ENCODE data around the gene PACRG. TPM values are rescaled to one million over a fixed set of nuclear protein-coding genes. Genes with fewer than 3 reads are reported as not detected.

The PACRG gene
- total and polyA plus RNA-seq, 2 of the 8 experiments (the other 6 are each of a cell fraction or from before 2014, with no cell fraction given) = 0.44 to 0.54 TPM

GRCh38 chr6:163133017-163133416, 405.2 kb downstream of the PACRG start (continued):
- no peak for TF ChIP-seq RFX5 (IDR thresholded peaks at IDR 0.05; ENCODE audit: borderline replicate concordance, low read depth, low read length)
- TF ChIP-seq KDM1A (IDR thresholded peaks at IDR 0.05; ENCODE audit: borderline replicate concordance, low read length) = no peak
- no peak for TF ChIP-seq SAP30 (IDR thresholded peaks at IDR 0.05; ENCODE audit: insufficient read depth, insufficient replicate concordance, low read length)
